Fibroblast of skin of right quadriceps (primary cell): ENCODE data around the gene SIX2.

Experiments
- DNase-seq: peaks from one replicate; pipeline ENCODE4 v3.0.0-alpha.2; 2013

SIX2 gene

DNA sequence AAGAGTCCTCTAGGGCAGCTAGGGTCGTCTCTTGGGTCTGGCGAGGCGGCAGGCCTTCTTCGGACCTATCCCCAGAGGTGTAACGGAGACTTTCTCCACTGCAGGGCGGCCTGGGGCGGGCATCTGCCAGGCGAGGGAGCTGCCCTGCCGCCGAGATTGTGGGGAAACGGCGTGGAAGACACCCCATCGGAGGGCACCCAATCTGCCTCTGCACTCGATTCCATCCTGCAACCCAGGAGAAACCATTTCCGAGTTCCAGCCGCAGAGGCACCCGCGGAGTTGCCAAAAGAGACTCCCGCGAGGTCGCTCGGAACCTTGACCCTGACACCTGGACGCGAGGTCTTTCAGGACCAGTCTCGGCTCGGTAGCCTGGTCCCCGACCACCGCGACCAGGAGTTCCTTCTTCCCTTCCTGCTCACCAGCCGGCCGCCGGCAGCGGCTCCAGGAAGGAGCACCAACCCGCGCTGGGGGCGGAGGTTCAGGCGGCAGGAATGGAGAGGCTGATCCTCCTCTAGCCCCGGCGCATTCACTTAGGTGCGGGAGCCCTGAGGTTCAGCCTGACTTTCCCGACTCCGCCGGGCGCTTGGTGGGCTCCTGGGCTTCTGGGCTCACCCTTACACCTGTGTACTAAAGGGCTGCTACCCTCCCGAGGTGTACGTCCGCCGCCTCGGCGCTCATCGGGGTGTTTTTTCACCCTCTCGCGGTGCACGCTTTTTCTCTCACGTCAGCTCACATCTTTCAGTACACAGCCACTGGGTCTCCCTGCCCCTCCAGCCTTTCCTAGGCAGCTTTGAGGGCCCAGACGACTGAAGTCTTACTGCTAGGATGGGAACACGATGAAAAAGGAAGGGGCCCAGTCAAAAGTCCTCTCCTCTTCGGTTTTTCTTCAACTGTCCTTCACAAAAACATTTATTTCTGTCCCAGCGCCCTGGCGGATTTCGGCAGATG lies 8.1 kb downstream of the SIX2 start:
- no peak for DNase-seq

DNA sequence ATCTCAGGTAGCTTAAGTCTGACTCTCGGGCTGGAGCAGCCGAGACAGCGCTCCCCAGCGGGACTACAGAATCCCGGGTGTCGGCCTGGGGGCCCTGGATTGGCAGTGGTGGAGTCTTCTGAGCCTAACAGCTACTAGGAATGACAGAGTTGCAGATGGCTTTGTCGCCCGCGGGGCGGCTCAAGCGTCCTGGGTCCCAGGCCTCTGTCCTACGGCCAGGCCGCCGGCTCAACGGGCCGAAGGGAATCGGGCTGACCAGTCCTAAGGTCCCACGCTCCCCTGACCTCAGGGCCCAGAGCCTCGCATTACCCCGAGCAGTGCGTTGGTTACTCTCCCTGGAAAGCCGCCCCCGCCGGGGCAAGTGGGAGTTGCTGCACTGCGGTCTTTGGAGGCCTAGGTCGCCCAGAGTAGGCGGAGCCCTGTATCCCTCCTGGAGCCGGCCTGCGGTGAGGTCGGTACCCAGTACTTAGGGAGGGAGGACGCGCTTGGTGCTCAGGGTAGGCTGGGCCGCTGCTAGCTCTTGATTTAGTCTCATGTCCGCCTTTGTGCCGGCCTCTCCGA lies 8.8 kb downstream of the SIX2 start:
- no peak for DNase-seq

DNA sequence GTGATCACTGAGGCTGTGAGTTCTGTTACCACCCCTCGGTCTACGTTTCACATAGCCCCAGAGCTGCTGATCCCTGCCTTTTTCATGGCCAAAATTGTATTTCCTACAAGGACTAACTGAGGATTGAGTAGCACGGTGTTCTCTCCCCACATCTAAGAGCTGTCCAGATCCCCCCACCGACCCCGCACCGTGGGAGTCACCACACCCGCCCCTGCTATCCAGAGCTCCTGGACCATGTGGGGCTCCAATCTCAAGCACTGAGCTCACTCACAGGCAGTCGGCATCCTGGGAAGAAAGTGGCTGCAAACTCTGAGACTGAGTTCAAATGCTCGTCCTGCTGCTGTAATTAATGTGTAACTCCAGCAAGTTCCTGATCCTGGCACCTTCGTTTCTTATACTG lies 9.7 kb downstream of the SIX2 start:
- no peak for DNase-seq

DNA sequence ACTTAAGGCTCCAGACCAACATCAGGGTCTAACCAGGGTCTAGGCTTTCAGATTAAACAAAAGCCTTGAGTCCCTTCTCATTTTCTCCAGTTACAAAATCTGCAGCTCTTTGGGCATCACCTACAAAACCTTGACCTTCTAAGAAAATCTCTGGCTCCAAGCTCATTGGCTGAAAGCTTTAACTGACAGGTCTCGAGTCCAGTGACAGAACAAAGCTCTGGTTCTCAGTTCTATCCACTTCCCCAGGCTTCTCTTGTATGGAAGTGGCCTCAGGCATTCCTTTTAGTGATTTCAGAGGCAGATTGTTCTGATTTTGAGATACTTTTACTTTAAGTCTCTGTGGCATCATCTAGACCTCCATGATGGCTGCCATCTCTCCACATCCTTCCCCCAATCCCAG lies 11.3 kb downstream of the SIX2 start:
- DNase-seq, result no peak

DNA sequence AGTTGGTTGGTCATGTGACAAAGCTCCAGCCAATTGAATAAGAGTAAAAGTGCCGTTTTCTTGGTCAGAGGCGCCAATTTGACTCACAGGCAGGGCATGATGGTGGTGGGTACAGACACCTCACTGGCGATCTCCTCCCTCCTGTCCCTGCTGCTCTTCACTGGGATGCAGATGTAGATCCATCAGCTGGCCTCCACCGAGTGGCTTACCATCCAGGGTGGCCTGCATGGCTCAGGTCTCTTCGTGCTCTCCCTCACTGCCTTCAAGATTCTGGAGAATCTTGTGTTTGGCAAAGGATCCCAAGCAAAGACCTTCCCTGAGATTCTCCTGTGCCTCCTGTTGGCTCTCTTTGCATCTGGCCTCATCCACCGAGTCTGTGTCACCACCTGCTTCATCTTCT lies 12.9 kb downstream of the SIX2 start:
- DNase-seq, result no peak

DNA sequence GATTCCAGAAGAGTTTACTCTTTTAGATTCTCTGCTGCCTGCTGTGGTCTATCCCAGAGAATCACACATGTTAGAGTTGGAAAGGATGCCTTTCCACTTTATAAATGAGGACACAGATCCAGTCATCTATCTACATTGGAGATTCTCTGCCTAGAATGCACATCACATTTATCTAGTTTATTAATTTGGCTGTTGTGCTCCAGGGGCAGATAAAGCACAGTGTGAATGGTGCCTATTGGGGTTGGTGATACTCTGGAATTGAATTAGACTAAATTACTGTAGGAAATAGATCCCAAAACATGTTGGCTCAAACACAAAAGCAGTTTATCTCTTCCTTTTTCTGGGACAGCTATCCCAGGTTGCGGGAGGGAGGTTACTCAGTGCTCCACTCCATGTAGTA lies 14.9 kb downstream of the SIX2 start:
- no peak for DNase-seq

DNA sequence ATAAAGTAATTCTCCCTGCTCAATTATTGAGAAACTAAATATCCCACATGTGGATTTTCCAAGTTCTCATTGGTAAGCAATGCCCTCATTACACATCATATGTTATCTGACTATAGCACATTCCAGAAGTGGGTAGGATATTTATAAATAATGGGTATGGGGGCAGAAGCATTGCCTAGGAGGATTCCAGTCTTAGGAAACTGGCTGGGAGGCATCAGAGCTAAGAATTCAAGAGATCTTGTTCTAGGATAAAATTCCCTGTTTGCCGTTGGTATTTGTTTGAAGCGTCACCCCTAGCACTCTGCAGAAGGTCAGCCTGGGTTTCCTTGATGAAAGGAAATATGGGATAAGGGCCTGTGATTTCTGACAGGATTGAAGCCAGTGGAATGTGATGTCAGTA lies 20.1 kb downstream of the SIX2 start:
- DNase-seq, result no peak

DNA sequence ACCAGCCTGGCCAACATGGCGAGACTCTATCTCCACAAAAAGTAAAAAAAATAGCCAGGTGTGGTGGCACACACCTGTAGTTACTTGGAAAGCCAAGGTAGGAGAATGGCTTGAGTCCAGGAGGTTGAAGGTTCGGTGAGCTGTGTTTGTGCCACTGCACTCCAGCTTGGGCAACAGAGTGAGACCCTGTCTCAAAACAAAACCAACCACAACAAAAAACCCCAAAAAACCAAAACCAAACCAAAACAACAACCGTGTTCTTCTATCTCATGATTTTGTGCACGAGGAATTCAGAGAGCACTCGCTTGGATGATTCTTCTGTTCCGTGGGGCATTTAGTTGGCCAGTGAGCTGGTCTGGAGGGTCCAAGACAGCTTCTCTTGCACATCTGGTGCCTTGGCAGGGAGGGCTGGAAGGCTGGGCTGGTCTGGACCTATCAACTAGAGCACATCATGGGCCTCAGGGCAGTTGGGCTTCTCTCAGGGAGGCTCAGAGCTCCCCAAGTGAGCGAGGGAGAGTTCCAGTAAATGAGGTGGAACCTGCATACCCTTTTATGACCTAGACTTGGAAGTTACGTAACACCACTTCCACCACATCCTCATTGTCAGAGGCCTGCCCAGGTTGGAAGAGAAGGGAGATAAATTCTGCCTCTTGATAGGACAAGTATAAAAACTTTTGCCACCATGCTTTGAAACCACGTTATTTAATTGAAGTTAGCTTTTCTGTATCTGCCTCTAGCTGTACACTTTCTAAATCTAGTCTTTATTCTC lies 25.2 kb downstream of the SIX2 start:
- DNase-seq, result no peak

DNA sequence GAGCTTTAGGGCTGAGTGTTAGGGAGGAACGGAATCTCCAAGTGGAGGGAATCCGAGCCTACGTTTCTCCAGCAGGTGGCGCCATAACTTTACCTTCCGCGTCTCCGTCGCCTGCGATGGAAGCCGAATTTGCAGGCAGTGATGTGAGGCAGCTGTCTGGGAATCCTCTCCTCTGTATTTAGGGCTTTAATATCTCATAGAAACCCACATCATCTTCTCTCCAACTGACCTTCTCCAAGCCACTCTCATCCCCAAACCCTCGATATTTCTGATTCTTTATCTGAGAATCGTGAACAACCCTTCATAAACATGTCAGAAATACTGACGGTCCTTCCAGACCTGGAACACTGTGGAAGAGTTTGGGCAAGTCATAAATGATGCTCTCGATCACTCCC lies 27.5 kb downstream of the SIX2 start:
- DNase-seq, result peak; percentile 62

DNA sequence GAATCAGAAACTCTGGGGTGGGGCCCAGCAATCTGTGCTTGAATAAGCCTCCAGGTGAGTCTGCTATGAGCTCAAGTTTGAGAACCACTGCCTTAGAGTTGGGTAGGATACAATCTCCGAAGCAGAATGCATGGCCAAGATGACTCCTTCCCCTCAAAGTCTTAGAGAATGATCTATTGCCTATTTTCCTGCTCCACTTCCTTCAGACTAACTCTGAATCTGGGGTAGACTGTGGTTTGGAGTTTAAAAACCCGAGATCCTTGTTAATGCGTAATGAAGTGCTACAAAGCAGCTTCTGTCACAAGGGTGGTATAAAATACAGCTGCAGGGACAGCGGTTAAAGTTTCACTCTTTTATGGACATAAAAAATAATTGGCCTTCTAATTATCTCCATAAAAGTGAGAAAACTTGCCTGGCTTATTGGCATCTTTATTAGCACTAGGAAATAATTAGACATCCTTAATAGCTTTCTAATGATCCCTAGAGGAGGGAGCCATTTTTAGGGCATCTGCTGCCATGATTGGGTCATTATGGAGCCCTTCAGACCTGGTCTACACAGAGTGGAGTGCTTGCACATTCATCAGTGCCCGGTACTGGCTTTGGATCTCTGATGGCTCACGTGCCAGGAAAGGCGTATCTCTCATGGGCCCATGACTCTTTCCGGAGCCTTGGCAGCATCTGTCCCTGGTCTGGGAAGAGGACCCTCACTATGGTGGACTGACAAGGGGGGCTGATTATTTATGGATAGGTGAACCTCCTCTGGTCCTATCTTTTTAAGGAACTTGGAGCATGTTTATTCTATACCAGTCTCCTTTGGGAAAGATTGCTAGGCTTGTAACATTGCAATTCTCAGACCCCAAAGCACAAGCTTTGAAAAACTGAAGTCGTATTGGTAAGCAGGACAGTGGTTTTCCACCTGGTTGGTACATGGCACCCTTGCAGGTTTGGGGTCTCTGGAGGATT lies 28.2 kb downstream of the SIX2 start:
- no peak for DNase-seq

DNA sequence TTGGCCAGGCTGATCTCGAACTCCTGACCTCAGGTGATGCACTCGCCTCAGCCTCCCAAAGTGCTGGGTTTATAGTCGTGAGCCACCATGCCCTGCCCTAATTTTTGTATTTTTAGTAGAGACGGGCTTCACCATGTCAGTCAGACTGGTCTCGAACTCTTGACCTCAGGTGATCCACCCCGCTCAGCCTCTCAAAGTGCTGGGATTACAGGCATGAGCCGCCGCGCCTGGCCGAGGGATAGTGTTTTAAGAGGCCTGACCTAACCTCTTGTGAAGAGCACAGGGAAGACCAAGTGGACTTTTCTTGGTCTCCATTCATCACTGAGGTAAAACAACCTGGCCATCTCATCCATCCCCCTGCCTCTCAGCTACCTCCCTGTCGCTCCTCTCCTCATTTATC lies 29.7 kb downstream of the SIX2 start:
- no peak for DNase-seq

DNA sequence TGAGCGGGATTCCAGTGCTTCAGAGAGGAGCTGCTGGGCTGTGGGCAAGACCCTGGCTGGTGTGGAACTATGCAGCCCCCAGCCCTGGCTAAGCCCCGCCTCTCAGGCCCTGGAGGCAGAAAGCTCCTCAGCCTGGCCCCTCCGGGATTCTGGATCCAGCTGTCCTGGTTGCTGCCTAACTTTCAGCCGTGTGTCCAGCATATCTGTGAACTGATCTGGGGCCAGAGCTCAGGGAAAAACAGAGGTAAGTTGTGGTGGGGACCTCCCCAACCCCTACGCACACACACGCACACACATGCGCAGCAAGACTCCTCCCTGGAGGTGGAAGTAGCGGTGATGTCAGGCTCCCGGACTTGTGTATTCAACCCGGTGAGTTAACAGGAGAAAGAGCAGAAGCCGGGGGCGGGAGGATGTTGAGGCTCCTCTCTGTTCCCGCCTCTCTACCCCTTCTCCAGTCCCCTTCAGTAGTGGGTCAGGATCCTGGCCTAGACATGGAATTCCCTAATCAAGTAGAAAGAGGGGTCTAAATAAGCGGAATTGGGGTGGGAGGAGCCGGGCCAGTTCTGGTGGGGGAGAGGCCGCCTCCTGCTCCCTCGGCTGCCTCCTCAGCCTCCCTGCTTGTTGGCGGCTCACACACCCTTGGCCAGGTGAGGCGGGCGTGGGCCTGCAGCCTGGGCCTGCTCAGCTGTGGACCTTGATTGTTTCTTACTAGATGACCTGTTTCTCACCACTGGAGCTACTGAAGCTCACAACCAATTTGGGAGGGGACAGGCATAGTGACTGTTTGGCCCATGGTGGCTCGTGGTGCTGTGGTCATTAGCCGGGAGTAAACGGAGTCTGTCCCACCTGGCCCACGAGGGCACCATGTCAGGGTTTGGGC lies 33.4 kb downstream of the SIX2 start:
- no peak for DNase-seq

DNA sequence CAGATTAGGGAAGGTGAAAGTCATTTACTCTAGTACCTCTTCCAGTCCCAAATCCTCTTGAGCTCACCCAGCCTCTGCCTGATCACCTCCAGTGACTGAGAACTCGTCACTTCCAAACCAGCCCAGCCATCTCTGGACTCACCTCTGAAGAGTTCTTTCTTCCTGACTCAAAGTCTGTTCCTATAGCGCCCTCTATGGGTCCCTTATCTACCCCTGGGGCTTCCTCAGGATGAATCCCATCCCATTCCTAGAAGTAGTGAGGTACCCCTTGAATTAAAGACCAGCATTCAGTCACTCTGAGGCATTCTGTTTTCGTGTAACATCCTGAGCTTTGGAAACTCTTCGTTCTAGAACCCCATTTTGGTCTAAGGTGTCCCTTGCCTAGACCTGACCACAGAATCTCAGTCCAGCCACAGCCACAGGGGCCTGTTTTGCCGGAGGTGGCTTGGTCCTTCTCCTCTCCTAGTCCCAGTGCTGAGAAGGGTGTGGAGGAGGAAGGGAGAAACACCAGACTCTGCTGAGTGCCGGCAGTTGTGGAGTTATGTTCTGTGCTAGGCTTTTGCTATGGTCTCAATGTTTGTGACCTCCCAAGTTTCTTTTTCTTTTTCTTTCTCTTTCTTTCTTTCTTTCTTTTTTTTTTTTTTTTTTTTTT lies 35.1 kb downstream of the SIX2 start:
- DNase-seq, result peak; percentile 25

DNA sequence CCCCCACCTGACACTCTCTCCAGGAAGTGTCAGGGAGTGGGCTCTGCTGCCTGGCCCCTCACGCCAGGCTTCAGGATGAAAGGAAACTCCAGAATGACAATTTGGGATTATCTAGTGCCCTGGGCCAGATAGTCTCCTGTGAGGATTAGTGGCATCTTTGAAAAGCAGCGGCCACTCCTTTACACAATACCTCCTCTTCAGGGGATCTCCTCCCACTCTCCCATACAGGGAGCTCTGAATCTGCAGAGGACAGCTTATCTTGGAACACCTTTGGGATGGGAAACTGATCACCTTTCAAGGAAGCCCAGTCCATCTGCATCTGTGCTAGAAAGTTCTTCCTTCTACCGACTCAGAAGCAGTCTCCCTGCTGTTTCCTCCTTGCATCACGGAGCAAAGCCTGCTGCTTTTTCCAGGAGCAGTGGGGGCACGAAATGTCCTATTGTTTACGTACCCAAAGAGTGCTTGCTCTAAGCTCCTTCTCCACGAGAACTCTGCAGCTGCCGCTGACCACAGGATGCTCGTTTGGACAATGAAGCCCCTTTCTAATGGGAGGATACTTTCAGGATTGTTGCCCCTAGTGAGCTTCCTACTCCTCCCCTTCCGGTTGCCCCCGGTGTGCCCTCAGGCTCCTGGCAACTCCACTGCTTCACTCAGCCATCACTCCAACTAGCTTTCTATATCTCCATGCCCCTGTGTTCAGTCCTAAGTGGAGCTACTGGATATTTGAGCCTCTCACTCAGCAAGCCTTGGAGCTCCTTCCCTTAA lies 36.3 kb downstream of the SIX2 start:
- DNase-seq, result no peak

DNA sequence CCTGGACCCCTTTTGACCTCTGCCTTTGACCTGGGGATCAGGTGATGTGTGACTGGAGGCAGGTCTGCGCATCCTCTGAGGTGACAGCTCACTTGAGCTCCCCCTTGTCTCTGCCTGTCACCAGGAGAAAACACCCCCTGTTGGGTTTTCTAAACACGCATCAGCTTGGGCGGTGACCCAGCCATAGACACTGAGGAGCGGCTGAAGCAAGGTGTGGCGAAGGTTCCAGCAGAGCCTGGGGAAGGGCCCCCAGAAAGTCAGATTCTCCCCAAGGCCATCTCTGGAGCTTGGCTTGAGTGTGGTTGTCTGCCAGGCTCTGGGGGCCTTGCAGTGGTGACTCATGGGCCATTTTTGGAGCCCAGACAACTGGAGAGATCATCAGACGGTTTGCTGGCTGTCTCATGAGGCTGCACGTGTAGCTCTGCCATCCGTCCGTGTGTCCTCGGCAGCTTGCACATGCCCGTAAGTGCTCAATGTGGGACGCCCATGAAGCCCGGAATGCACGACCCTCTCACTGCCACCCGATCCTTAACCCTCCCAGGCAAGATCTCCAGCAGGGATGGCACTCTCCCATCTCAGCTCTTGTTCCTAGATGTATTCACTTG lies 38.3 kb downstream of the SIX2 start:
- no peak for DNase-seq

DNA sequence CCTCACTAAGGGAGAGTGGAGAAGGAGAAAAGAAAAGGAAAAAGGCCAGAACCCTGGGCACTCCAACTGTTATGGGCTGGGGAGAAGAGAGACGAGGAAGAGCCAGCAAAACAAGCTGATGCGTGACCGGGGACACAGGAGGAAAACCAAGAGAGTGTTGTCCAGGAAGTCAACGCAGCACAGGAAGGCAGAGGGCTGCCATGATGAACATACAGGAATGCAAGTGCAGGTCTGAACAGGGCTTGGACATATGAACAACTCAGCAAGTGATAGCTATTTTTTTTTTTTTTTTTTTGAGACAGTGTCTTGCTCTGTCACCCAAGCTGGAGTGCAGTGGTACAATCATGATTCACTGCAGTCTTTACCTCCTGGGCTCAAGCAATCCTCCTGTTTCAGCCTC lies 39.3 kb downstream of the SIX2 start:
- no peak for DNase-seq

DNA sequence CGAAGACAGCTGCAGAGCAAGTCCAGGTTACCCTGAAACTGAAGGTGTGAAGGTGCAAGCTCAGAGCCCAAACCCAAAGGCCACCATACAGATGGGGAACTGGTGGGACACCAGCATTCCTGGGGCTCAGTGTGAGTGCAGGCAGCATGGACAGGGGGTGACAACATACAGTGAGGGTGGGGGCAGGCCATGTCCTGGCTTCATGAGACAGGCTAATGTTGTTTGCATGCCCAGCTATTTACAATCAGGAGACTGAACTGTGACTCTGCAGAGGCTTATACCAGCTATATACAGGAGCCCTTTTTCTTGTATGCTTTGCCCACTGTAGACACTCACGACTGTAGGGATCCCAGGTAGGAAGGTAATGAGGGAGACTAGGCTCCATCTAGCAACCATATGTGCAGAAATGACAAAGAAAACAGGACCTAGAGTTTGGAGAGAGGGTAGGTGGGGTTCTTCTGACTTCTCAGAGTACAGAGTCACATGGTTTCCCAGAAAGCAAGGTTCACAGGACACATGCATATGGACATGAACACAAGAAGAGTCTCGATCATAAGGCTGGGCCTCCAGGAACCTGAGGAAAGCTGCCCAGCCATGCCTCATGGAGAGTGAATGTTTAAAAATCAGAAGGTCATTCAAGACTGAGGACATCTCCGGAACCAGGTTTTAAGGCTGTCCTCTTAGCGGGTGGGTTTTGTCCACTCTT lies 41.4 kb downstream of the SIX2 start:
- no peak for DNase-seq

DNA sequence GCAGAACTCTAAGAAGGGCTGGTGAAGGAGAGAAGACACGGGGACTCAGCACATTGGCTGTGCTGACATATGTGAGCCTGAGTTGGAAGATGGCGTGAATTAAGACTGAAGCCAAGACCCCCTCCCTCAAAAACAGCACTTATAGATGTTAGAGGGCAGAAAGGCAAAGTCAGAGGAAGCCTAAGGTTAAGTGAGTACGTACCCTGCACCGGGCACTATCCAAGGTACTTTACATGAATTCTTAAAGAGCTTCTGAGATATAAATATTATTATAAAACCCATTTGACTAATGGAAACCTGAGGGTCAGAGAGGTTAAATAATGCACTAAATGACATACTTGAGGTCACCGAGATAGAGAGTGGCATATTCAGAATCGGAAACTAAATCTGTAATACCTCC lies 42.2 kb downstream of the SIX2 start:
- DNase-seq, result no peak

DNA sequence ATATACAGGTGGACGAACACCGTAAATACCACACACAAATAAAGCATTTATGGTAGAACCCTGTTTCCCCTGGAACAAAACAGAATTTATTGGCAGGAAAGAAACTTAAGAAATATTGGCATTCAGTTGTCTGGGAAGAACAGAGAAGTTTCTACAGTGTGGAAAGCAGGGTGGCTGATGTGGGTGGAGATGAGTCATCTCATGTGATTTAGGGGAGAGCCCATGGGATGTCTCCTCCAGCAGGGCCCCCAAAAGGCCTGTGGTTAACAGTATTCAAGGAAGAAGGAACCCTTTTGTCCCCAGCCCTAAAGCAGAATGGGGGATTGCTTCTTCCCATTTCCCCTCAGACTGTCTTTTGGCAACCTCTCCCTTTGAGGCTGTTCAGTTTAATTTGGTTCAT lies 43.6 kb downstream of the SIX2 start:
- DNase-seq, result no peak
